Stimulated activated CD8-positive, alpha-beta memory T cell treated with anti-CD3 and anti-CD28 coated beads, Interleukin-4, amount 100 ng/mL, for 4 hours (primary cell): ENCODE results near the gene SEPTIN8.

Experiments used
- DNase-seq, 2 donors: peaks; one replicate each; pipeline ENCODE4 v3.0.0-alpha.2; 2020; ENCODE audit warnings: low read depth in 2 of 2, low spot score in 1 of 2

Gene SEPTIN8

DNA sequence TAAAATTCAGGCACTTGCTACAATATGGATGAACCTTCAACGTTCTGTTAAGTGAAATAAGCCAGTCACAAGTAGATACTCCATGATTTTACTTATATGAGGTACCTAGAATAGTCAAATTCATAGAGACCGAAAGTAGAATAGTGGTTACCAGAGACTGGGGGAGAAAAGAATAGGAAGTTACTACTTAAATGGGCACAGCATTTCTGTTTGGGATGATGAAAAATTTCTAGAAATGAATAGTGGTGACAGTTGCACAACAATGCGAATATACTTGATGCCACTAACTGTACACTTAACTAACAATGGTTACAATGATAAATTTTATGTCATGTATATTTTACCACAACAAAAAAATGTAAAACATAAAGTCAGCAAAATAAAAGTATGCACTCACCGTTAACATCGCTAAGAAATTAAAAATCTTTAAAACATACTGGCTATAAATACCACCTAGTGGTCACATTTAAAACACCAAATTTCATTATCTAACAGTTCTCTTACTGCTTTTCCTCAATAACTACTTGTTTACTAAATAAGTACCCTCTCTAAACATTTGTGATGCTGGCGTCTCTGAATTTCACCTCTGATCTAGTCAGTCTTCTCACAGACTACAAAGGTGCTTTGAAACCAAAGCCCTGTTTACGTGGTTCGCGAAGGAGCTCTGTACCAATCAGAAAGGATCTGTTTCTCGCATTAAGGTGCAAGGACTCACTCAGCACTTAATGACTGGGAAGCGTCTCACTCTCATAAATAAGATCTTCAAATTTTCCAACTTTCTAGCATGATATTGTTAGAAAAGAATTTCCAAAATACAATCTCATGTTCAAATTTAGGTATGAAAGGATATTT is 62.4 kb downstream of the SEPTIN8 start:
- no peak for DNase-seq

DNA sequence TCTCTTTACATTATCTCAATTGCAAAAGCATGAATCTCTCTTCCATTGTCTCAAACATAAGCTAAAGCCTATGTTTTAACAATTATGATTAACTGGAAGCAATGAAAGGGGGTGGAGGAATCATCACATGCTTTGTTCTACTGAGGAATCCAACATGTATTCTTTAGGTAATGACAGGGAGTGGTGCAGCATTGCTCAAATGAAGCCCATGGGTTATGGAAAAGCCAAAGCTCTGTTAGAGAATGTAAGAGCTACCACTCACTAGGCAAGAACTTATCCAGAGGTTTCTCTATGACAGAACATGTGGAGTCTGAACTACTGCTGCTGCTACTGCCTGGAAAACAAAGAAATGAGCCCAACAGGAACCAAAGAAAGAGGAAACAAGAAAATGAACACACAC is 68.4 kb downstream of the SEPTIN8 start:
- no peak for DNase-seq

DNA sequence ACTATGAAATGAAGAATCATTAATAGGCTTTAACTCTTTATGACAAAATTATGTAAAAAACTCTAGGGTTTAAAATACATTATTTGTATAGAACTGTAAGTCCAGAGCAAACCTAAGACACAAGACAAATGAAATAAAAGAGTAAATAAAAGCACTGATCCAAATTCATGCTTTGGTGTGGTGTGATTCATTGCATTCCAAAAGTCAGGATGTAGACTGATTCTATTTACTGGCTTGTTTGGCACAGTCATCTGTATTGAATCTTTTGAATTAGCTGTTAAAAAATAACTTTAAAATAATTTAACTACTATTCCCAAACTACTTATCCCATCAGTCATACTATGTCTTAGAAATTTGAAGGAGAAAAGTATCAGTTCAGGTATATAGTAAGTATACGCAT is 72.2 kb downstream of the SEPTIN8 start:
- no peak for DNase-seq
